Heart right ventricle (tissue), 16 donors: Measurements from ENCODE around the gene SLC26A11. TPM values are rescaled to one million over a fixed set of nuclear protein-coding genes. Genes with fewer than 3 reads are reported as not detected.

Experiments
- ATAC-seq, 8 donors: fragments of 200-7000 bp; cut with Tn5 transposase; one replicate each; pipeline ENCODE4 v1.9.1; 2020; ENCODE audit warnings: mild to moderate bottlenecking in 8 of 8, moderate library complexity in 8 of 8, moderate number of reproducible peaks in 1 of 8
- DNase-seq, 2 donors: peaks; one replicate each; pipeline ENCODE4 v3.0.0-alpha.2; 2020
- H3K27ac ChIP-seq, 10 donors: fragments of 200-600 bp; sonication (generic) in 2 of 10; one replicate each; pipeline versions ENCODE4 v1.5.0 to v1.8.0; 2020 to 2022; ENCODE audit warnings: mild to moderate bottlenecking in 3 of 10
- H3K27me3 ChIP-seq, 7 donors: fragments of 200-600 bp; one replicate each; pipeline ENCODE4 v1.8.0; 2021 to 2022; ENCODE audit warnings: mild to moderate bottlenecking in 2 of 7
- H3K36me3 ChIP-seq, 9 donors: fragments of 200-600 bp; sonication (generic) in 1 of 9; one replicate each; pipeline versions ENCODE4 v1.5.0 to v1.8.0; 2020 to 2022; ENCODE audit warnings: mild to moderate bottlenecking in 2 of 9
- H3K4me1 ChIP-seq, 9 donors: fragments of 200-600 bp; sonication (generic) in 1 of 9; one replicate each; pipeline versions ENCODE4 v1.5.0 to v1.8.0; 2020 to 2022; ENCODE audit warnings: mild to moderate bottlenecking in 4 of 9
- H3K4me3 ChIP-seq, 10 donors: fragments of 200-600 bp; sonication (generic) in 2 of 10; one replicate each; pipeline versions ENCODE4 v1.5.0 to v1.8.0; 2020 to 2022; ENCODE audit warnings: mild to moderate bottlenecking in 7 of 10, moderate library complexity in 2 of 10
- H3K9me3 ChIP-seq, 11 donors: fragments of 200-600 bp in 10 of 11; sonication (generic) in 2 of 11; one replicate each; pipeline versions ENCODE4 v1.5.0 to v1.8.0; 2013 to 2022; ENCODE audit warnings: mild to moderate bottlenecking in 2 of 11, control low read depth in 1 of 11, moderate library complexity in 1 of 11
- WGBS, 2 donors: extraction: QIAGEN DNeasy Blood & Tissue Kit; methylation state at CpG; one replicate each; pipeline ENCODE4 v1.1.7; 2013; ENCODE audit warnings: inconsistent platforms in 1 of 2; 5-methylcytosine and 5-hydroxymethylcytosine counted together
- intact Hi-C, 10 donors: fragments of 100-400 bp; cut with DNase I; formaldehyde crosslinking; loops; one replicate each; pipeline versions ENCODE4 v1.11.1 to v1.14.2; 2022
- polyA plus RNA-seq, 2 donors: library from polyadenylated mRNA; stranded (reverse); fragments of 200-250 nt; gene quantifications; one replicate each; pipeline ENCODE4 v1.2.3, GENCODE V29; 2013
- total RNA-seq, 10 donors: library from RNA; stranded (reverse); fragmentation: NEBNext Ultra II Directional in 3 of 10; extraction: Animal tissue kit (Norgen Biotek cat#: 25700) in 3 of 10; gene quantifications; one replicate each; pipeline versions ENCODE4 v1.2.1 to v1.2.4, GENCODE V29; 2021 to 2023
- TF ChIP-seq, protein P1 (sequence below), 9 donors: fragments of 200-600 bp; sonication (generic) in 2 of 9; IDR thresholded peaks; one replicate each; pipeline versions ENCODE4 v1.5.0 to v1.8.0; 2021 to 2022; ENCODE audit warnings: antibody characterized with exemption in 9 of 9, mild to moderate bottlenecking in 5 of 9, moderate library complexity in 1 of 9
- donor health status: Arrhythmogenic right ventricular cardiomyopathy.
- donor health status: ischemic (EF 13 %, LVEDD 7.1; RV severe dilation, severe dysfunction).
- donor health status: healthy with polysubstance abuse.
- donor health status: DM: no; HTN: yes; CAD: no.
- donor health status: DM: no; HTN: no; CAD: no.
- donor health status: ischemic (EF 25% LVEDD 6.9; RV normal size, moderate dysfunction).
- donor health status: ischemic (EF 25% LVEDD 5.7; RV mildly dilated, moderate dysfunction).
- donor health status: healthy.
- donor health status: DM: yes; HTN: yes; CAD: no.
- donor health status: Ischemic cardiomyopathy.
- donor health status: ischemic (EF 35%, LVEDD 5.7; RV mildly dilated, moderate dysfunction).
- donor health status: nonischemic (EF 11% LVEDD 7.7; RV severe dilation, severe dysfunction).
- donor health status: DM: yes; HTN: yes; CAD: no.
- donor health status: PGD.
- donor health status: ischemic (EF 29% LVEDD 5.4; RV normal size, mild dysfunction).
- donor health status: nonischemic (EF 23%, LVEDD 6.1; RV moderate dilation, normal function).

The SLC26A11 gene
- total and polyA plus RNA-seq, 12 donors: 3.0 to 8.6 (median 5.1) TPM

DNA sequence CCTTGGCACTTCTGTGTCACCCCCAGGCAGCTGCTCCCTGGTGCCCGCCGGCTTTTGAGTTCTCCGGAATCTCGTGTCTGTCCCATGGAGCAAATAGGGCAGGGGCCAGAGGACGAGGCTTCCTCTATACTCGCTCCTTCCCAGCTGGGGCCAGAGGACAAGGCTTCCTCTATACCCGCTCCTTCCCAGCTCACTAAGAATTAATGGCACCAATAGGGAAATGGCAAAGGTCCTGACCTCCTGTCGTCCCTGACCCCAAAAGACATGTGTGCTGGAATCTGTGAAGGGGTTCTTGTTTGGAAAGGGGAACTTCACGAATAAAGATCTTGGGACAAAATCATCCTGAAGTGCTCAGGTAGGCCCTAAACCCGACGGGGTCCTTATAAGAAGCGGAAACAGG, 7.7 kb upstream of the SLC26A11 start:
- intact Hi-C loops: loop anchor here in 1 of 10 donors (10.0 kb wide), 1 partner anchor 52 kb away; the partner anchor contains the start of gene RNF213
- ATAC-seq (no peak), DNase-seq (no peak)
- TF ChIP-seq, protein P1, sequence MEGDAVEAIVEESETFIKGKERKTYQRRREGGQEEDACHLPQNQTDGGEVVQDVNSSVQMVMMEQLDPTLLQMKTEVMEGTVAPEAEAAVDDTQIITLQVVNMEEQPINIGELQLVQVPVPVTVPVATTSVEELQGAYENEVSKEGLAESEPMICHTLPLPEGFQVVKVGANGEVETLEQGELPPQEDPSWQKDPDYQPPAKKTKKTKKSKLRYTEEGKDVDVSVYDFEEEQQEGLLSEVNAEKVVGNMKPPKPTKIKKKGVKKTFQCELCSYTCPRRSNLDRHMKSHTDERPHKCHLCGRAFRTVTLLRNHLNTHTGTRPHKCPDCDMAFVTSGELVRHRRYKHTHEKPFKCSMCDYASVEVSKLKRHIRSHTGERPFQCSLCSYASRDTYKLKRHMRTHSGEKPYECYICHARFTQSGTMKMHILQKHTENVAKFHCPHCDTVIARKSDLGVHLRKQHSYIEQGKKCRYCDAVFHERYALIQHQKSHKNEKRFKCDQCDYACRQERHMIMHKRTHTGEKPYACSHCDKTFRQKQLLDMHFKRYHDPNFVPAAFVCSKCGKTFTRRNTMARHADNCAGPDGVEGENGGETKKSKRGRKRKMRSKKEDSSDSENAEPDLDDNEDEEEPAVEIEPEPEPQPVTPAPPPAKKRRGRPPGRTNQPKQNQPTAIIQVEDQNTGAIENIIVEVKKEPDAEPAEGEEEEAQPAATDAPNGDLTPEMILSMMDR (IDR thresholded peaks at IDR 0.05): no peak
- Histone ChIP-seq H3K27ac (no peak overlapping the region), H3K9me3 (no peaks in the 10 kb centered on the region), H3K4me3 (no peak overlapping the region), H3K36me3 (peaks cover 0 to 96% (median 33%) of the 10 kb centered on the region in 9 donors), H3K27me3 (no peaks in the 10 kb centered on the region), H3K4me1 (peaks cover 0 to 12% (median 0%) of the 10 kb centered on the region in 9 donors)
- WGBS, 2 donors: 92 to 93% methylated on average over 12 of the region's 12 CpGs

DNA sequence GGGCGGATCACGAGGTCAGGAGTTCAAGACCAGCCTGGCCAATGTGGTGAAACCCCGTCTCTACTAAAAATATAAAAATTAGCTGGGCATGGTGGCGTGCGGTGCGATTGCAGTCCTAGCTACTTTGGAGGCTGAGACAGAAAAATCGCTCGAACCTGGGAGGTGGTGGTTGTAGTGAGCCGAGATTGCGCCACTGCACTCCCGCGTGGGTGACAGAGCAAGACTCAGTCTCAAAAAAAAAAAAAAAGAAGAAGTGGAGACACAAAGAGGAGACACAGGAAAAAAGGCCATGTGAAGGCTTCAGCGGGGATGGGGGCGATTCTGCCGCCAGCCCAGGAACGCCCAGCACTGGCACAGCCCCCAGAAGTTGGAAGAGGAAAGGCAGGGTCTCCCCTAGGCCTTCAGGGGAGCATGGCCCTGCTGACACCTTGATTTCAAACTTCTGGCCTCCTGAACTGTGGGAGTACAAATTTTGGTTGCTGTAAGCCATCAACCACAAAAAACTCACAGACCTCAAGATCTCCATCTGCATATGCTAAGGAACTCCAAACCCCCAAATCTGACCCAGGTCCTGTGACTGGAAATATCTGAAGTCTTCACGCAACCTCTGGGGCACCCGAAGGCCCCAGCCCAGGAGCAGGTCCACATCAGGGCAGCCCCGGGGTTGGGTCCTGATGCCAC, 7.1 kb upstream of the SLC26A11 start:
- DNase-seq (no peak), ATAC-seq (no peak)
- peak overlapping the region in 1 of 10 donors; percentile 40 for H3K27ac ChIP-seq
- H3K4me3 ChIP-seq: no peak overlapping the region
- TF ChIP-seq, protein P1 (IDR thresholded peaks at IDR 0.05): no peak
- intact Hi-C loops: loop anchor here in 1 of 10 donors (10.0 kb wide), 1 partner anchor 52 kb away; the partner anchor contains the start of gene RNF213
- peaks cover 0 to 100% (median 33%) of the 10 kb centered on the region in 9 donors for H3K36me3 ChIP-seq
- H3K9me3 ChIP-seq: no peaks in the 10 kb centered on the region
- no peaks in the 10 kb centered on the region for H3K27me3 ChIP-seq
- 88 to 90% methylated on average over 19 of the region's 19 CpGs for WGBS, 2 donors
- H3K4me1 ChIP-seq: peaks cover 0 to 15% (median 0%) of the 10 kb centered on the region in 9 donors

DNA sequence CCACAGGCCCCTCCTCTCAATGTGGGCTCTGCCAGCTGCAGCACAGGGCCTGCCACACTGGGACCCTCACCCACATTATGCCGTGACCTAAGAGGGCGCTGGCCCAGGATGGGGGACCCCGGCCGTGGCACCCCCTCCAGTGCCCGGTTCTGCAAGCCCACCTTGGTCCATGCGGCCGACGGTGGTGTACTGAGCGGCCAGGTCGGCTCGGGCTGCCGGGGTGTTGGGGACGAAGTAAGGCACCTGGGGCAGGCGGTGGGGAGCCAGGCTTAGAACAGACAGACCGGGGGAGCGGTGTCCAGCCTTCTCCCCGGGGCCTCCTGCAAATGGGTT, 6.6 kb upstream of the SLC26A11 start:
- WGBS, 2 donors: 97 to 98% methylated on average over 17 of the region's 17 CpGs
- ATAC-seq (no peak), DNase-seq (no peak)
- intact Hi-C loops: loop anchor here in 1 of 10 donors (10.0 kb wide), 1 partner anchor 51 kb away; the partner anchor contains the start of gene RNF213
- H3K27me3 ChIP-seq: no peaks in the 10 kb centered on the region
- TF ChIP-seq, protein P1 (IDR thresholded peaks at IDR 0.05): no peak
- H3K27ac ChIP-seq: peak overlapping the region in 1 of 10 donors; percentile 40
- no peaks in the 10 kb centered on the region for H3K9me3 ChIP-seq
- H3K36me3 ChIP-seq: peaks cover 0 to 97% (median 33%) of the 10 kb centered on the region in 9 donors
- no peak overlapping the region for H3K4me3 ChIP-seq
- peaks cover 0 to 20% (median 0%) of the 10 kb centered on the region in 9 donors for H3K4me1 ChIP-seq

DNA sequence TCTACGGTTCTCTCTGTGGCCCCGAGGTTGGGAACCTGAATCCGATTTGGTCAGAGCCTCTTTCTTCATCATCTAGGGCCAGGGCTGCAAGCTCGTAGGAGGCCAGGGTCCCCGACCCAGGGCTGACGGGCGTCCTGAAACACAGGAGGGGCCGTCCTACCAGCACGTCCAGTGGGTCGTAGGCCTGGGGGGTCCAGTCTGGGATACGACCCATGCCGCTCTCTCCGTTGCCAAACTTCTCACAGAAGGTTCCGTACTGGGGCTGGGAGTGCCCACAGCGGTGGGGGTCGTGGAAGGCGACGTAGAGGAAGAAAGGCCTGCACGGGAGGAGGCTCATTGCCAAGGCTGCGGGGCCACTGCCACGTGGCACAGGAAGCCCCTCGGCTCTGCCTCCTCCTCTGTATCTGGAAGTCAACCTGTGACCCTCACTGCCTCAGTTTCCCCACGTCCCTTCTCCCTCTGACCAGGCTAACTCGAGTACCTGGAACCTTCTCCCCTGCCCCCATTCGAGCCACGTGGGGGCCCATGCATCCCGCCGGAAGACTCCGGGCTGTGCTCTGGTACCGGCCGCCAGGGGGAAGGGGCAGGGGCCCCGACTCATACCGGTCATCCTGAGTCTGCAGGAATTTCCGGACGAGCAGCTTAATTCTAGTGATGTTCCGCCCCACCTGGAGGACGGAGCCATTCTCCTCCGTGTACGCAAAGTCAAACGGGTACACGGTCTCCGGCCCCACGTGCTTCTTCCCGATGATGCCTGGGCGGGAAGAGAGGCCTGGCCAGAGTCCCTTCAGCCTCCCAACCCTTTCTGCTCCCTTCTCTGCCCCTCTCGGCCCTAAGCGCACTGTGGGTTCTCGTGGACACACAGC, 6.0 kb upstream of the SLC26A11 start:
- Histone ChIP-seq H3K9me3 (no peaks in the 10 kb centered on the region), H3K4me3 (no peak overlapping the region), H3K36me3 (peaks cover 0 to 91% (median 33%) of the 10 kb centered on the region in 9 donors), H3K27me3 (no peaks in the 10 kb centered on the region), H3K4me1 (peaks cover 0 to 26% (median 3%) of the 10 kb centered on the region in 9 donors), H3K27ac (no peak overlapping the region)
- intact Hi-C loops: loop anchor here in 1 of 10 donors (10.0 kb wide), 1 partner anchor 51 kb away; the partner anchor contains the start of gene RNF213
- DNase-seq: no peak
- no peak for ATAC-seq
- TF ChIP-seq, protein P1 (IDR thresholded peaks at IDR 0.05): no peak
- 94% methylated on average over 48 of the region's 48 CpGs for WGBS, 2 donors
